PC-3 (cell line): ENCODE data around the gene TFF3. TPM values are rescaled to one million over a fixed set of nuclear protein-coding genes. Genes with fewer than 3 reads are reported as not detected.

Source experiments
- ATAC-seq: fragments of 200-7000 bp; cut with Tn5 transposase; 2 replicates; pipeline ENCODE4 v1.9.1; 2020; ENCODE audit warnings: mild to moderate bottlenecking, moderate library complexity
- BruUV-seq: library from RNA; stranded (reverse); fragments of 400-500 nt; replicated peaks from 2 replicates; lab custom pipeline; 2021; lab: Mats Ljungman, UMichigan
- CTCF ChIA-PET: fragments of 300-600 bp; sonication (Branson Sonifier 250); formaldehyde crosslinking; loops from one replicate; lab custom pipeline; 2022; ENCODE audit warnings: antibody characterized with exemption; lab: Charles Lee
- POLR2A ChIA-PET: fragments of 300-600 bp; sonication (Branson Sonifier 250); formaldehyde crosslinking; loops from one replicate; lab custom pipeline; 2022; ENCODE audit warnings: antibody characterized with exemption; ENCODE audit not compliant: unreplicated experiment; lab: Charles Lee
- DNase-seq: peaks from one replicate; pipeline ENCODE4 v3.0.0-alpha.2; 2015
- H2AFZ ChIP-seq: fragments of 300-600 bp; sonication (generic); 2 replicates; pipeline ENCODE4 v1.6.0; 2016; ENCODE audit warnings: antibody characterized with exemption, low read length
- H3F3A ChIP-seq: fragments of 300-600 bp; sonication (generic); one replicate; pipeline ENCODE4 v1.6.0; 2017; ENCODE audit warnings: antibody characterized with exemption, low read length, control low read depth, mild to moderate bottlenecking; ENCODE audit not compliant: unreplicated experiment
- H3K27ac ChIP-seq: fragments of 300-600 bp; sonication (generic); 2 replicates; pipeline ENCODE4 v1.5.1; 2016; ENCODE audit warnings: mild to moderate bottlenecking, low read length
- H3K27me3 ChIP-seq: fragments of 300-600 bp; sonication (generic); 2 replicates; pipeline ENCODE4 v1.6.1; 2016; ENCODE audit warnings: low read length, mixed read lengths
- H3K36me3 ChIP-seq: fragments of 300-600 bp; sonication (generic); 2 replicates; pipeline ENCODE4 v1.6.1; 2016; ENCODE audit warnings: low read depth, mixed run types, low read length, mixed read lengths
- H3K4me1 ChIP-seq: fragments of 300-600 bp; sonication (generic); 2 replicates; pipeline ENCODE4 v1.5.1; 2016; ENCODE audit warnings: low read length; ENCODE audit not compliant: insufficient read depth
- H3K4me2 ChIP-seq: fragments of 300-600 bp; sonication (generic); 2 replicates; pipeline ENCODE4 v1.6.0; 2016; ENCODE audit warnings: low read length
- H3K4me3 ChIP-seq: fragments of 300-600 bp; sonication (generic); 2 replicates; pipeline ENCODE4 v1.5.1; 2016; ENCODE audit warnings: mild to moderate bottlenecking, low read length, mixed read lengths
- H3K79me2 ChIP-seq: fragments of 300-600 bp; sonication (generic); 2 replicates; pipeline ENCODE4 v1.6.1; 2017; ENCODE audit warnings: low read length, mixed read lengths
- H3K9ac ChIP-seq: fragments of 300-600 bp; sonication (generic); 2 replicates; pipeline ENCODE4 v1.6.0; 2016; ENCODE audit warnings: mild to moderate bottlenecking, low read length
- H3K9me2 ChIP-seq: fragments of 300-600 bp; sonication (generic); replicated peaks from 2 replicates; pipeline ENCODE4 v1.6.1; 2016; ENCODE audit warnings: mixed run types, low read length, mixed read lengths
- H3K9me3 ChIP-seq: fragments of 300-600 bp; sonication (generic); 2 replicates; pipeline ENCODE4 v1.6.1; 2016; ENCODE audit warnings: low read length, mixed read lengths
- H4K20me1 ChIP-seq: fragments of 300-600 bp; sonication (generic); 2 replicates; pipeline ENCODE4 v1.6.1; 2016; ENCODE audit warnings: low read length, mixed read lengths
- CTCF ChIP-seq: fragments of 300-600 bp; sonication (generic); conservative IDR thresholded peaks from 2 replicates; pipeline ENCODE4 v1.5.1; 2017; ENCODE audit warnings: antibody characterized with exemption, low read depth, mild to moderate bottlenecking, low read length
- EZH2 ChIP-seq: fragments of 300-600 bp; sonication (generic); IDR thresholded peaks from one replicate; pipeline ENCODE4 v1.6.1; 2017; ENCODE audit warnings: antibody characterized with exemption, mild to moderate bottlenecking, low read length; ENCODE audit not compliant: unreplicated experiment
- EZH2phosphoT487 ChIP-seq: fragments of 300-600 bp; sonication (generic); IDR thresholded peaks from 2 replicates; pipeline ENCODE4 v1.6.1; 2018; ENCODE audit warnings: mild to moderate bottlenecking, antibody characterized with exemption, low read length, borderline replicate concordance
- intact Hi-C: fragments of 100-400 bp; cut with micrococcal nuclease; formaldehyde crosslinking; loops from 2 replicates; pipeline ENCODE4 v1.9.0; 2023
- total RNA-seq: library from RNA; depleted of rRNA; stranded (reverse); fragments of >200 nt; gene quantifications from 2 replicates; pipeline ENCODE4 v1.2.3, GENCODE V29; 2014

TFF3 gene
- total RNA-seq, 1 experiment from 2014 or later: 2.8 TPM

- intact Hi-C loops: no loop called here
- POLR2A ChIA-PET: no interaction called here
- H3K4me1 ChIP-seq: no peaks in the 10 kb centered on the region
- H2AFZ ChIP-seq: no peak overlapping the region
- no peak overlapping the region for H3K9ac ChIP-seq
- BruUV-seq: no TSS peak
- ATAC-seq (no peak), DNase-seq (no peak)
- H3F3A ChIP-seq: no peaks in the 10 kb centered on the region
- no peaks in the 10 kb centered on the region for H3K9me2 ChIP-seq
- H3K9me3 ChIP-seq: no peaks in the 10 kb centered on the region
- no peaks in the 10 kb centered on the region for H3K79me2 ChIP-seq
- H3K27ac ChIP-seq: no peak overlapping the region
- no peaks in the 10 kb centered on the region for H3K27me3 ChIP-seq
- H3K4me3 ChIP-seq: no peak overlapping the region
- CTCF ChIA-PET: interaction anchor here (0.7 kb wide), 1 partner anchor 215 kb away, joined by 3 read pairs; no protein-coding TSS in a partner anchor
- no peaks in the 10 kb centered on the region for H3K36me3 ChIP-seq
- no peaks in the 10 kb centered on the region for H4K20me1 ChIP-seq
- TF ChIP-seq EZH2 (no peak), CTCF (no peak), EZH2phosphoT487 (no peak)
- H3K4me2 ChIP-seq: no peak overlapping the region
These were observed 23.3 kb downstream of the TFF3 start for GRCh38 chr21:42291751-42292562.

DNA sequence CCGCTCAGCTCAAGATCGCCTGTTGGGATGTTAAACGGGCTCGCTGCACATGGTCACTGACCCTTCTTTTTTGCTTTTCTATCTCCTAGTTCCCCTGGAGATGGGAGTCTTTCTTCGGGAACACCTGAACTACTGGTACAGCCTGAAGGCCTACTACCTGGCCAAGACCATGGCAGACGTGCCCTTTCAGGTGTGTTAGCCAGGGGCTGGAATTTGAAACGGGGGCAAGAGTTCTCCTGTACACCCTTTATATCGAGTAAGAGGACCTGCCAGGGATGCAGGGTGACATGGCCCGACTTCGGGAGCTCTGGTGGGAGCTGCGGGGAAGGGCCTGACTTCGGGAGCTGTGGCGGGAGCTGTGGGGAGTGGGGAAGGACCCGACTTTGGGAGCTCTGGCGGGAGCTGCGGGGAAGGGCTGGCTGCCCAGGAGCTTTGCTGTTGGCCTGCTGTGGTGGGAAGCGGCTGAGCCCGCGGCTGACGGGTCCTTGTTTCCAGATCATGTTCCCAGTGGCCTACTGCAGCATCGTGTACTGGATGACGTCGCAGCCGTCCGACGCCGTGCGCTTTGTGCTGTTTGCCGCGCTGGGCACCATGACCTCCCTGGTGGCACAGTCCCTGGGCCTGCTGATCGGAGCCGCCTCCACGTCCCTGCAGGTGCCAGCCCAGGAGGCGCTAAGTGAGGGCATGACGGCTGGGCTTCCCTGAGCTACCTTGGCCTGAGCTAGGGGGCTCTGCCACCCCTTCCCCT lies 24.0 kb downstream of the TFF3 start:
- H3K27me3 ChIP-seq: no peaks in the 10 kb centered on the region
- TF ChIP-seq CTCF (no peak), EZH2phosphoT487 (no peak)
- ChIA-PET CTCF (no interaction called here), POLR2A (no interaction called here)
- no TSS peak for BruUV-seq
- no peak overlapping the region for H3K9ac ChIP-seq
- H3K4me1 ChIP-seq: no peaks in the 10 kb centered on the region
- no peaks in the 10 kb centered on the region for H3K9me3 ChIP-seq
- H2AFZ ChIP-seq: no peak overlapping the region
- H3K36me3 ChIP-seq: no peaks in the 10 kb centered on the region
- no peak overlapping the region for H3K4me3 ChIP-seq
- intact Hi-C loops: no loop called here
- no peak overlapping the region for H3K4me2 ChIP-seq
- no peaks in the 10 kb centered on the region for H4K20me1 ChIP-seq
- no peaks in the 10 kb centered on the region for H3F3A ChIP-seq
- H3K9me2 ChIP-seq: no peaks in the 10 kb centered on the region
- H3K79me2 ChIP-seq: no peaks in the 10 kb centered on the region
- no peak for ATAC-seq
- no peak overlapping the region for H3K27ac ChIP-seq
- no peak for DNase-seq

DNA sequence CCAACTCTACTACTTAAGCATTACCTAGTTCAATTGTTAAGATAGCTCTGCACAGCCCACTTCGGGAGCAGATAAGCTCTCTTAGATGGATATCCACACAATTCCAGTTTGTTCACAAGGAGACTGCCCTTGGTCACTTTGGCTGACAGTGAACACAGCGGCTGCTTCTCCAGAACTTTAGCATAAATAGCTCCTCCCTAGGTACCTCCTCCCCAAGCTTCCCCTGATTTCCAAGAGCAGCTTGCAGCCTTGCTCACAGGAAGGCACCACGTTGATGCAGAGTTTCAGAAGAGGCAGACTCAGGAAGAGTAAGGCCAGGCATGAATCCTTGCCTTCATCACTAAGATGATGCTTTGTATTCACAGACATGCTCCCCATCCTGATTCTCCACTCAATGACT lies 24.7 kb downstream of the TFF3 start:
- ATAC-seq (no peak), DNase-seq (no peak)
- intact Hi-C loops: no loop called here
- H4K20me1 ChIP-seq: no peaks in the 10 kb centered on the region
- H2AFZ ChIP-seq: no peak overlapping the region
- ChIA-PET POLR2A (no interaction called here), CTCF (no interaction called here)
- BruUV-seq: no TSS peak
- no peak overlapping the region for H3K4me3 ChIP-seq
- H3K4me1 ChIP-seq: no peaks in the 10 kb centered on the region
- H3K9me2 ChIP-seq: no peaks in the 10 kb centered on the region
- no peaks in the 10 kb centered on the region for H3K36me3 ChIP-seq
- no peak overlapping the region for H3K4me2 ChIP-seq
- H3K9me3 ChIP-seq: no peaks in the 10 kb centered on the region
- no peak for TF ChIP-seq EZH2phosphoT487
- TF ChIP-seq EZH2: no peak
- no peak for TF ChIP-seq CTCF
- H3K27me3 ChIP-seq: no peaks in the 10 kb centered on the region
- H3K27ac ChIP-seq: no peak overlapping the region
- H3F3A ChIP-seq: no peaks in the 10 kb centered on the region
- no peak overlapping the region for H3K9ac ChIP-seq
- no peaks in the 10 kb centered on the region for H3K79me2 ChIP-seq
